HepG2 (cell line): ENCODE results near the gene ADARB2. TPM values are rescaled to one million over a fixed set of nuclear protein-coding genes. Genes with fewer than 3 reads are reported as not detected.

Experiments
- ATAC-seq: fragments of 200-7000 bp; cut with Tn5 transposase; 3 replicates; pipeline ENCODE4 v1.9.1; 2020; ENCODE audit warnings: mild to moderate bottlenecking, moderate library complexity
- BruUV-seq: library from RNA; stranded (reverse); fragments of 400-500 nt; replicated peaks from 2 replicates; lab custom pipeline; 2021; lab: Mats Ljungman, UMichigan
- CTCF ChIA-PET: fragments of 300-600 bp; formaldehyde crosslinking; extraction: SDS; loops from one replicate; lab custom pipeline; 2021; ENCODE audit warnings: low total read pairs, inconsistent platforms, low intra/inter-chr PET ratio; lab: Yijun Ruan, JAX
- POLR2A ChIA-PET: fragments of 350-600 bp; sonication (Branson Sonifier 250); formaldehyde crosslinking; loops from one replicate; lab custom pipeline; 2020; ENCODE audit warnings: antibody characterized with exemption, inconsistent platforms; lab: Yijun Ruan, JAX
- DNase-seq: peaks from one replicate; pipeline ENCODE4 v3.0.0-alpha.2; 2015; ENCODE audit warnings: low spot score
- FAIRE-seq: peaks from 3 replicates; lab custom pipeline; 2011; peaks lifted over from hg19 to GRCh38; lab: Jason Lieb, UNC
- H2AFZ ChIP-seq: one replicate; pipeline ENCODE4 v1.6.1; 2011; ENCODE audit warnings: low read length, inconsistent platforms
- H3K27ac ChIP-seq: fragments of 300-600 bp; 3 replicates; pipeline ENCODE4 v1.8.0; 2011; ENCODE audit warnings: mixed run types, mild to moderate bottlenecking, mixed read lengths, low read length, inconsistent platforms; ENCODE audit not compliant: insufficient read depth; ENCODE audit errors: extremely low read length
- H3K27me3 ChIP-seq, 2 experiments: fragments of 200-600 bp in 1 of 2; 2 replicates in 1 of 2; 3 replicates in 1 of 2; pipeline versions ENCODE4 v1.6.0 to v1.8.0; 2011; ENCODE audit warnings: low read length in 2 of 2, mild to moderate bottlenecking in 2 of 2, moderate library complexity in 2 of 2, inconsistent platforms in 1 of 2; ENCODE audit not compliant: insufficient read depth in 2 of 2, control insufficient read depth in 1 of 2
- H3K36me3 ChIP-seq, 2 experiments: fragments of 200-600 bp in 1 of 2; replicated peaks in 1 of 2; 2 replicates in 1 of 2; 3 replicates in 1 of 2; pipeline versions ENCODE4 v1.5.1 to v1.8.0; 2011; ENCODE audit warnings: low read length in 2 of 2, inconsistent platforms in 1 of 2; ENCODE audit not compliant: insufficient read depth in 2 of 2, control insufficient read depth in 1 of 2
- H3K4me1 ChIP-seq: 2 replicates; pipeline ENCODE4 v1.5.1; 2012; ENCODE audit warnings: low read length, inconsistent platforms; ENCODE audit not compliant: insufficient read depth
- H3K4me2 ChIP-seq: 2 replicates; pipeline ENCODE4 v1.6.0; 2011; ENCODE audit warnings: low read depth, low read length, inconsistent platforms
- H3K4me3 ChIP-seq, 3 experiments: fragments of 200-600 bp in 1 of 3; sonication (generic), shearing (Covaris generic) in 1 of 3; replicated peaks in 1 of 3; 2 replicates each; pipeline ENCODE4 v1.5.1; 2011 to 2016; ENCODE audit warnings: low read length in 3 of 3, inconsistent platforms in 2 of 3, low read depth in 2 of 3, mild to moderate bottlenecking in 2 of 3, control low read depth in 1 of 3, mixed read lengths in 1 of 3; ENCODE audit not compliant: insufficient read depth in 1 of 3
- H3K79me2 ChIP-seq: one replicate; pipeline ENCODE4 v1.6.1; 2011; ENCODE audit warnings: low read length, inconsistent platforms; ENCODE audit not compliant: insufficient read depth
- H3K9ac ChIP-seq: 2 replicates; pipeline ENCODE4 v1.6.0; 2011; ENCODE audit warnings: mild to moderate bottlenecking, low read depth, low read length, inconsistent platforms; ENCODE audit not compliant: insufficient read depth
- H3K9me3 ChIP-seq: 2 replicates; pipeline ENCODE4 v1.5.1; 2012; ENCODE audit warnings: mild to moderate bottlenecking, low read length
- H4K20me1 ChIP-seq: 2 replicates; pipeline ENCODE4 v1.6.0; 2011; ENCODE audit warnings: inconsistent platforms, mild to moderate bottlenecking, low read length, moderate library complexity; ENCODE audit not compliant: insufficient read depth
- AKAP8 ChIP-seq: sonication (generic); formaldehyde crosslinking; IDR thresholded peaks from 2 replicates; pipeline ENCODE4 v1.5.1; 2020; ENCODE audit warnings: mild to moderate bottlenecking, missing genetic modification reagents
- CBFB ChIP-seq: sonication (generic); formaldehyde crosslinking; IDR thresholded peaks from 2 replicates; pipeline ENCODE4 v1.4.0; 2020; ENCODE audit warnings: missing genetic modification reagents
- GABPB1 ChIP-seq: IDR thresholded peaks from 2 replicates; pipeline ENCODE4 v1.6.1; 2016; ENCODE audit warnings: mild to moderate bottlenecking, missing genetic modification reagents, moderate library complexity, missing compliant biosample characterization
- GATAD2A ChIP-seq: IDR thresholded peaks from 2 replicates; pipeline ENCODE4 v1.6.1; 2016
- KDM3A ChIP-seq: IDR thresholded peaks from 2 replicates; pipeline ENCODE4 v1.6.1; 2018; ENCODE audit warnings: low read depth, missing compliant biosample characterization
- MBNL3 ChIP-seq: fragments of 250-450 bp; sonication (Bioruptor Pico); conservative IDR thresholded peaks from 2 replicates; pipeline ENCODE4 v1.8.0; 2022; ENCODE audit warnings: mild to moderate bottlenecking, inconsistent platforms
- MEF2D ChIP-seq: sonication (generic); formaldehyde crosslinking; IDR thresholded peaks from 2 replicates; pipeline ENCODE4 v1.5.1; 2020; ENCODE audit warnings: mild to moderate bottlenecking, missing genetic modification reagents
- NFIB ChIP-seq: sonication (generic); formaldehyde crosslinking; IDR thresholded peaks from 2 replicates; pipeline ENCODE4 v1.9.0; 2021; ENCODE audit warnings: missing genetic modification reagents, mild to moderate bottlenecking, borderline replicate concordance
- NR2F6 ChIP-seq, 2 experiments: IDR thresholded peaks; 2 replicates each; pipeline ENCODE4 v1.6.1; 2016; ENCODE audit warnings: antibody characterized with exemption in 1 of 2, mild to moderate bottlenecking in 1 of 2
- SKI ChIP-seq: fragments of 450-650 bp; IDR thresholded peaks from one replicate; pipeline ENCODE4 v1.6.1; 2018; ENCODE audit warnings: mild to moderate bottlenecking; ENCODE audit not compliant: partially characterized antibody
- SMC3 ChIP-seq: IDR thresholded peaks from 2 replicates; pipeline ENCODE4 v1.6.1; 2011; ENCODE audit warnings: low read length, improper control_type of control experiment
- ZBTB33 ChIP-seq: sonication (generic); formaldehyde crosslinking; IDR thresholded peaks from 2 replicates; pipeline ENCODE4 v1.4.0; 2020; ENCODE audit warnings: missing genetic modification reagents
- ZBTB7B ChIP-seq: sonication (generic); formaldehyde crosslinking; IDR thresholded peaks from 2 replicates; pipeline ENCODE4 v1.4.0; 2020; ENCODE audit warnings: missing genetic modification reagents
- ZMYM4 ChIP-seq: sonication (generic); formaldehyde crosslinking; IDR thresholded peaks from 2 replicates; pipeline ENCODE4 v1.8.1; 2023; ENCODE audit warnings: mild to moderate bottlenecking, missing genetic modification reagents
- ZNF800 ChIP-seq: sonication (generic); formaldehyde crosslinking; IDR thresholded peaks from 2 replicates; pipeline ENCODE4 v1.4.0; 2020; ENCODE audit warnings: missing genetic modification reagents
- WGBS: methylation state at CpG from one replicate; pipeline ENCODE4 v1.1.6; 2017; ENCODE audit warnings: low lambda C conversion rate; 5-methylcytosine and 5-hydroxymethylcytosine counted together
- in situ Hi-C: cut with HindIII; loops from 2 replicates; pipeline ENCODE4 v1.10.0; 2017; ENCODE audit warnings: low pct_unique_long_range_greater_than_20kb; ENCODE audit not compliant: extremely low pct_ligation_motif_present
- intact Hi-C: fragments of 100-400 bp; cut with micrococcal nuclease; formaldehyde crosslinking; loops from one replicate; pipeline ENCODE4 v1.10.0; 2022; ENCODE audit not compliant: unreplicated experiment
- polyA plus RNA-seq, 8 experiments: library from polyadenylated mRNA; depleted of rRNA in 3 of 8; stranded (reverse) in 7 of 8; unstranded in 1 of 8; fragments of >200 nt; fragmentation: Illumina TruSeq in 4 of 8; extraction: Trizol in 4 of 8; gene quantifications; 2 replicates each; pipeline versions ENCODE4 v1.2.1 to v1.2.3, GENCODE V29; 2011 to 2016; ENCODE audit warnings: low read depth in 4 of 8, missing spikeins in 1 of 8, mixed read lengths in 1 of 8; ENCODE audit not compliant: insufficient read depth in 1 of 8
- total RNA-seq, 5 experiments: library from RNA; depleted of rRNA; stranded (reverse); fragments of >200 nt; fragmentation: Illumina TruSeq; extraction: Trizol; gene quantifications; 2 replicates each; pipeline ENCODE4 v1.2.3, GENCODE V29; 2016; ENCODE audit warnings: low read depth in 1 of 5
- TF ChIP-seq, protein P1 (sequence below): sonication (generic); formaldehyde crosslinking; IDR thresholded peaks from 2 replicates; pipeline ENCODE4 v1.5.1; 2020; ENCODE audit warnings: missing genetic modification reagents, mild to moderate bottlenecking, borderline replicate concordance
- TF ChIP-seq, protein P2 (sequence below): sonication (generic); formaldehyde crosslinking; IDR thresholded peaks from 2 replicates; pipeline ENCODE4 v1.5.1; 2020; ENCODE audit warnings: missing genetic modification reagents, mild to moderate bottlenecking, borderline replicate concordance

ADARB2 gene
- total and polyA plus RNA-seq, 2 of the 13 experiments (the other 11 are each of a cell fraction or from before 2014, with no cell fraction given) = not detected

- no peak overlapping the region for H3K9ac ChIP-seq
- DNase-seq (no peak), FAIRE-seq (no peak), ATAC-seq (no peak)
- no peaks in the 10 kb centered on the region for H3K9me3 ChIP-seq
- ChIA-PET POLR2A (no interaction called here), CTCF (no interaction called here)
- H3K4me1 ChIP-seq = no peaks in the 10 kb centered on the region
- 16% methylated on average over 7 of the region's 8 CpGs for WGBS
- no peaks in the 10 kb centered on the region for H3K36me3 ChIP-seq
- H3K27ac ChIP-seq = no peak overlapping the region
- no TSS peak for BruUV-seq
- in situ Hi-C loops = no loop called here
- no peaks in the 10 kb centered on the region for H3K79me2 ChIP-seq
- no peak overlapping the region for H3K4me3 ChIP-seq
- intact Hi-C loops = no loop called here
- H3K4me2 ChIP-seq = no peak overlapping the region
- no peaks in the 10 kb centered on the region for H4K20me1 ChIP-seq
- H2AFZ ChIP-seq = no peak overlapping the region
- peaks cover 5 to 42% of the 10 kb centered on the region in 2 experiments for H3K27me3 ChIP-seq
- no peak for TF ChIP-seq SMC3
- no peak for TF ChIP-seq GABPB1 (CRISPR knock-in tag)
- no peak for TF ChIP-seq CBFB (CRISPR knock-in tag)
- TF ChIP-seq ZMYM4 = no peak
- TF ChIP-seq KDM3A (CRISPR knock-in tag) = no peak
- no peak for TF ChIP-seq ZBTB33
- TF ChIP-seq NFIB (CRISPR knock-in tag) = no peak
- no peak for TF ChIP-seq MEF2D (CRISPR knock-in tag)
- TF ChIP-seq, protein P1, sequence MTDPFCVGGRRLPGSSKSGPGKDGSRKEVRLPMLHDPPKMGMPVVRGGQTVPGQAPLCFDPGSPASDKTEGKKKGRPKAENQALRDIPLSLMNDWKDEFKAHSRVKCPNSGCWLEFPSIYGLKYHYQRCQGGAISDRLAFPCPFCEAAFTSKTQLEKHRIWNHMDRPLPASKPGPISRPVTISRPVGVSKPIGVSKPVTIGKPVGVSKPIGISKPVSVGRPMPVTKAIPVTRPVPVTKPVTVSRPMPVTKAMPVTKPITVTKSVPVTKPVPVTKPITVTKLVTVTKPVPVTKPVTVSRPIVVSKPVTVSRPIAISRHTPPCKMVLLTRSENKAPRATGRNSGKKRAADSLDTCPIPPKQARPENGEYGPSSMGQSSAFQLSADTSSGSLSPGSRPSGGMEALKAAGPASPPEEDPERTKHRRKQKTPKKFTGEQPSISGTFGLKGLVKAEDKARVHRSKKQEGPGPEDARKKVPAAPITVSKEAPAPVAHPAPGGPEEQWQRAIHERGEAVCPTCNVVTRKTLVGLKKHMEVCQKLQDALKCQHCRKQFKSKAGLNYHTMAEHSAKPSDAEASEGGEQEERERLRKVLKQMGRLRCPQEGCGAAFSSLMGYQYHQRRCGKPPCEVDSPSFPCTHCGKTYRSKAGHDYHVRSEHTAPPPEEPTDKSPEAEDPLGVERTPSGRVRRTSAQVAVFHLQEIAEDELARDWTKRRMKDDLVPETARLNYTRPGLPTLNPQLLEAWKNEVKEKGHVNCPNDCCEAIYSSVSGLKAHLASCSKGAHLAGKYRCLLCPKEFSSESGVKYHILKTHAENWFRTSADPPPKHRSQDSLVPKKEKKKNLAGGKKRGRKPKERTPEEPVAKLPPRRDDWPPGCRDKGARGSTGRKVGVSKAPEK = no peak
- TF ChIP-seq SKI = no peak
- TF ChIP-seq, protein P2, sequence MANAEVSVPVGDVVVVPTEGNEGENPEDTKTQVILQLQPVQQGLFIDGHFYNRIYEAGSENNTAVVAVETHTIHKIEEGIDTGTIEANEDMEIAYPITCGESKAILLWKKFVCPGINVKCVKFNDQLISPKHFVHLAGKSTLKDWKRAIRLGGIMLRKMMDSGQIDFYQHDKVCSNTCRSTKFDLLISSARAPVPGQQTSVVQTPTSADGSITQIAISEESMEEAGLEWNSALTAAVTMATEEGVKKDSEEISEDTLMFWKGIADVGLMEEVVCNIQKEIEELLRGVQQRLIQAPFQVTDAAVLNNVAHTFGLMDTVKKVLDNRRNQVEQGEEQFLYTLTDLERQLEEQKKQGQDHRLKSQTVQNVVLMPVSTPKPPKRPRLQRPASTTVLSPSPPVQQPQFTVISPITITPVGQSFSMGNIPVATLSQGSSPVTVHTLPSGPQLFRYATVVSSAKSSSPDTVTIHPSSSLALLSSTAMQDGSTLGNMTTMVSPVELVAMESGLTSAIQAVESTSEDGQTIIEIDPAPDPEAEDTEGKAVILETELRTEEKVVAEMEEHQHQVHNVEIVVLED (CRISPR knock-in tag) = no peak
- TF ChIP-seq ZBTB7B (CRISPR knock-in tag) = no peak
- no peak for TF ChIP-seq ZNF800 (CRISPR knock-in tag)
- TF ChIP-seq GATAD2A (CRISPR knock-in tag) = no peak
- no peak for TF ChIP-seq AKAP8 (CRISPR knock-in tag)
- TF ChIP-seq NR2F6 (IDR thresholded peaks at IDR 0.05) = no peak
- TF ChIP-seq NR2F6 (CRISPR knock-in tag; IDR thresholded peaks at IDR 0.05) = no peak
- no peak for TF ChIP-seq MBNL3 (CRISPR knock-in tag)
These were observed 159.4 kb downstream of the ADARB2 start for GRCh38 chr10:1577945-1578344.
